Hematopoietic multipotent progenitor cell treated with erythropoietin and hydrocortisone succinate and interleukin-3 and kit ligand, for 6 days (in vitro differentiated cells): ENCODE data around the gene H2BK1.
A peak's percentile ranks its signal among the peaks of the same experiment; 100 is the strongest.

ENCODE experiments used
- DNase-seq: peaks from one replicate; pipeline ENCODE4 v3.0.0-alpha.2; 2015

Gene H2BK1

DNA sequence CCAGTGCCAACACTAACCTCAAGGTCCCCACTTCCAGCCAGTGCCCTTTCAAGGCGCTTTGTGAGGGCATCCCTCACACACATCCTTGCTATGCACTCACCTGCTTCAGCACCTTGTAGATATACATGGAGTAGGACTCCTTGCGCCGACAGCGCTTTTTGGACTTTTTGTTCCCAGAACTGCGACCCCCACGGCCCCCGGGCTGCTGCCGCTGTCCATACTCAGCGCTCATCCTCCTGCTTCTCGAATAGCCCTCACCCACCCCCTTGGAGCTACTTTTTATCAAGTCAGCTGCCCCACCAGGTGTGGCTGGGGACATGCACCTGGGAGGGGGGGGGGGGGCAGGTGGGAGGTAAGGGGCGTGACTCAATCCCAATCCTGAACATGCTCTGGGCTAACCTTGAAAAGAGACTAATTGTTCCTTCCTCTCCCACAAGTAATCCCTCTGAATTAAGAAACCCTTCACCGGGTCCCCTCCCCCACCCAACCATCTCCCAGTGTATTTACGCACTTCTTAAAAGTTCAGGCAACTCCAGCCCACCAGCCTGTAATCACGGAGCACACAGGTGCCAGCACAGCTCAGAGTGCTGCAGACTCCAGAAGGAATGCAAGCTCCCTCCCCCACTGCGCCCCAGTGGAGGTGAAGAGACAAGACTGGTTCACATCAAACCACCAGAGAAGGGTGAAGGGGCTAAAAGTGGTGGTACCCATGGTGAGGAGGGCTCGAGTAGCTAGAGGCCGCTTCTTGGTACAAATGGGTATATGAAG lies at the start of gene H2BK1:
H2BK1 (minus strand) TSS at position 402 of the 768 bp plus-strand sequence; CDS start at position 232, 170 bp downstream.
- DNase-seq: no peak

DNA sequence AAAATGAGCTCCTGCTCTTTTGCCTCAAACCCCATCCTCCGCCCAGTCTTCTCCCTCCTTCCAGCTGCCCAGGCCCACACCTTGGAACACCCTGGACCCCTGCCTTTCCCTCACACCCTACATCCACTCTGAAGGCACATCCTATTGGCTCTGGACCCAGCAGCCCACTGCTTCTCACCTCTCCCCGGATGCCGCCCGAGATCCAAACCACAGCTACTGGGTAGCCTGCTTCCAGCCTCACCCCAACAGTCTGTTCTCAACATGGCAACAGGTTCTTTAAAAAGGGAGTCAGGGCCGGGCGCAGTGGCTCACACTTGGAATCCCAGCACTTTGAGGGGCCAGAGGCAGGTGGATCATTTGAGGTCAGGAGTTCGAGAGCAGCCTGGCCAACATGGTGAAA lies 47.7 kb upstream of the H2BK1 start:
- no peak for DNase-seq

DNA sequence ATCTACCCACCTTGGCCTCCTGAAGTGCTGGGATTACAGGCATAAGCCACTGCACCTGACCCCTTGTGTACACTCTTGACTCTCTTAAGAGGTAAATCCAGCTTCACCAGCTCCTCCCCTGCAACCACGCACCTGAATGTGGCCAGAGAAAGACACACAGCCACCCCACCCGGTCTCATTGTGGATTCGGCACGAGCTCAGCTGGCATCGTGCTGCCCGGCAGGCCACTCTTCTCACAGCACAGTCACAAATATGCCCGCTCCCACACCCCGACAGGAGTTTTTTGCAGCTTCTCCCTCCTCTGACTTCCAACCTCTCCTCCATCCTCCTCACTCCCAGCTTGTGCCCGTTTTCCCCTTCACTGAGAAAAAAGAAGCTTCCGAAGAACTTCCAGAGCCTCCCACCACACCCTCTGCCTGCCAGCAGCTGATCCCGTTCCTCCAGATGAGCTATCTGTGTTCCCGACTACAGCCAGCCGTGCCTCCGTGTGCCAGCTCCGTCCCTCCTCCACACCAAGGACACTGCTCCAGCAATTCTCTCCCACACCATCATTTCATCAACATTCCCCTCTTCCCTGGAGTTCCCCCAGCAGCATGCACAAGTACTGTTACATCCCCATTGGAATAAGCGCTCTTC lies 46.2 kb upstream of the H2BK1 start:
- DNase-seq: no peak

DNA sequence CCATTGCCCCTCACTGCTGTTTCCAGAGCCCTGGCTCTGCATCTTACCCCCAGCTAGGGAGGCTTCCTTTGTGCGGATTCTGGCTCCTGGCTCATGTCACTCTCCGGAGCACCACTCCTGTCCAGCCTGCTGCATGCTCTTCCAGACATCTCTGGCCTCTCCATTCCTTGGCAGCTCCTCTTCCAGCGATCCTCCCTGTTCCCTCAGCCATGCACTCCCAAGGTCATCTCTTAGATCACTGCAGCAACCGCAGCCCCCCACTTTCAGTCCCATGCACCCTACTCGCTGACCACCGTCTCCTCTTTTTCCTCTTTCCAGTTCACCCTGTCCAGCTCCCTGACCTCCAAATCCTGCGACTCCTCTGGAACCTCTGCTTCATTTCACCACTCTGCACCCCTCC lies 45.1 kb upstream of the H2BK1 start:
- DNase-seq: no peak

DNA sequence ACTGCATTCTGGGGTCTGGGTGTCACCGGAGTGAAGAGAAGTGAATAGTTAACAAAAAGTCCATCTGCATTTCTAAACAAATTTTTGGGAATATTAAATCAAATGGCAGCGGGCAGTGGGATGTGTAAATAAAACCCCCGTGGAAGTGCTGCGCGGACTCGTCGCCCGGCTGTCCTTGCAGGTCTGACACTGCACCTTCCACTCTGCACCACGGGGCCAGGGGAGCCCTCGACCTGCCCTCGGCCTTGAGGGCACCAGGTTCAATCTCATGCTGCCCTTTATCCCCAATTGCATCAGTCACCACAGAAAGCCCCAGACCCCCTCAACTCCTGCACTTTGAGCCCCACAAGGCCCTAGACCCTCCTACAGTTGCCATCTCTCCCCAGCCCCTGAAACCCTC lies 44.6 kb upstream of the H2BK1 start:
- DNase-seq: no peak

DNA sequence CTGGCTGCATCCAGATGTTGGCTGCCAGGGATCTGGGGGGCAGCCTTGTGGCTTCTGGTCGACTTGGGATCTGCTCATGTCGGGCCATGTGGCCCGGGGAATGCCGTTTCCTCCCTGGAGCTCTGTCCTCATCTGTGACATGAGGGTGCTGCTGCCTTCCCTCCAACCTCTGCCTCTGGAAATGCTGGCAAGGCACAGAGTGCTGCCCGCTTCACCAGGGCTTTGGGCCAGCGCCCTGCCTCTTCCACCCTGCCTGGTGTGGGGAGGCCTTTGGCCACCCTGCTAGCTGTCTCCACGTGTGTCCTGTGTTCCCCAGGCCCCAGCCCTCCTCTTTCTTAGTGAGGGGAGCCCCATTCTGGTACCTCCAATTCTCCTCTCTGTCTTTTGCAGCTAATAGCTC lies 44.0 kb upstream of the H2BK1 start:
- DNase-seq: no peak

DNA sequence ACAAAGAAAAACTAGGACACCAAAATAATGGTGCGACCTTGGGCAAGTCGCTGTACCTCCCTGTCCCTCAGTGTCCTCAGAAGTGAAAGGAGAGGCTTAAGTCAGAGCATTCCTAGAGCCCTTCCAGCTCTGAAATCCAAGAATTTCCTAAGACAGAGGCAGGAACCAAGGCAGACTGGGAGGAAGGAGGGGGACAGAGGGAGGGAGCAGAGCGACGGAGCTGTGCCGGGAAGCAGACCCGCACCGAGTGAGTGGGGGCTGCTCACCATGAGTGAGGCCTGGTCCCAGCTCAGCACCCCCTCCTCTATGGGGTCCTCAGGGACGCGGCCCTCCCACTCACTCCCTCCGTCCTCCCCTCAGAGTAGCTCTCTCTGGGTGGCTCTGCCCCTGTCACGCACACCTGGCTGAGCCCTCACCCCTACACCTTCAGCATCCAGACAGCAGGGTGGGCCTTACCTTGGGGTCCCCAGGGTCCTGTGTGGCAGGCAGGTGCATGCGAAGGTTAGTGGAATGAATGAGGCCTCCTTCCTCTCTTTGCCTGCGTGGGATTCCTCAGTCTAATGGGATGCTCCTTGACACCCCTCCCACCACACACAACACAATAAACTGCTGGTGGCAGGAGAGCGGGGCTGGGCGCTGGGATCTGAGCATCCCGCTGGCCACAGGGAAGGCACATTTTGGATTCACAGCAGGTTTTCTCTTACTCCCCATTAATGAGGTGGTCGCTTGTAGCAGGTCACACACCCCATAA lies 42.8 kb upstream of the H2BK1 start:
- no peak for DNase-seq

DNA sequence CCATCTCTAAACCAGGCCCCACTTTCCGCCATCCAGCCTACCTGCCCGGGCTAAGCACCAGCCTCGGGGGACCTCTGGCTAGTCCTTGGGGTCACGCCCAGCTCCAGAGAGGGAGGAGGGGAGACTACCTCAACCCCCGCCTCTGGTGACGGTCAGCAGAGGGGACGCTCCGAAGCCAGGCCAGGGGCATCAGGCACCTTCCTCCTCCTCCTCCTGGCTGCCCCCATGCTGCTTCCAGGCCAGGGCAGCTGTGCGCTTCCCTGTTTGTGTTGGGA lies 42.2 kb upstream of the H2BK1 start:
- no peak for DNase-seq

DNA sequence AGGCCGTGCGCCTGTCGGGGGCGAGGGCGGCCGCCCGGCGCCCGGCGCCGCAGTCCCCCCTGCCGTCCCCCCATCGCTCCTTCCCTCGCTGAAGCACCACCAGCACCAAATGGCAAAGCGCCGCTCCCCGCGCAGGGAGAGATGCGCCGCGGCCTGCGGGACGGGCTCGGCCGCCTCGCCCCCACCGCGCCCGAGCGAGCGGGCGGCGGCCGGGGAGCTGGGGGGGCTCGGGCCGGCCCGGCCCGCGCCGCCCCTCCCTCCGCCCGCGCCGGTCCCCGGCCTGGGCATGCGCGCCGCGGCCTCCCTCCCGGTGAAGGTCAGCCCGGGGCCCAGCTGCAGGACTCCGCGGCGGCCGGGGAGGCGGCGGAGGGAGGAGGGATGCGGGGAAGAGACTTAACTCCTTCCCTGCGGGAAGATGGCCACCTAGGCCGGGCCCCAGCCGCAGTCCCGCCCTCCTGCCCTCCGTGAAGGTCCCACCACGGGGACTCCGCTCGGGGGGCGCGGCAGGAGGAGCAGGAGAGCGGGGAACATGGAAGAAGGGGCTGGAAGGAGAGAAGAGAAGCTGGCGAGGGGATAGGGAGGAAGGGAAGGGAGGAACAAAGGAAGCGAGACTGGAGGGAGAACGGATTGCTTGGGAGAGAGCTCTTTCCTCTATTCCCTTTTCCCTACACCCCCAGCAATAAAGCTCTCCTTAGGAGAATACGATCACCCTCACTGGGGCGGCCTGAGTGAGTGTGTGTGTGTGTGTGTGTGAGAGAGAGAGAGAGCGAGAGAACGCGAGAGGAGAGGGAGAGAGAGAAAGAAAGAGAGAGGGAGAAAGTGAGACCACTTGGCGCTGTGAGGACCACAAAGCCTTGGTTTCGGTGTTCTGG lies 41.6 kb upstream of the H2BK1 start:
- no peak for DNase-seq

DNA sequence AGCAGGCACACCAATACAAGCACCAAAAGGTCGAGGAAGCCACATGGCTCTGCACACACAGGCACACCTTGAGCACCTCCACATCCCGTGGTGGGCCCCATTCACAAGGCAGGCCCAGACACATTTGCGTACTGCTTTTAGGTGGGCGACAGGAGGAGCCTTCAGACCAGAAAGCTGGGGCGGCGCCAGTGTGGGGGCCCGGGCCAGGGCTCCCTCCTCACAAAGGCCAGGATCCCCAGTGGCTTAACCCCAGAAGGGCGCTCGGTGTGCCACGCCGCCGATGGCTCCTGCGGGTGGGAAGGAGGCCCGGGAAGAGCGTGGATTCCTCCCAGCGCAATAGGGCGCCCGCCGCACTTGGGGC lies 41.0 kb upstream of the H2BK1 start:
- DNase-seq: no peak

DNA sequence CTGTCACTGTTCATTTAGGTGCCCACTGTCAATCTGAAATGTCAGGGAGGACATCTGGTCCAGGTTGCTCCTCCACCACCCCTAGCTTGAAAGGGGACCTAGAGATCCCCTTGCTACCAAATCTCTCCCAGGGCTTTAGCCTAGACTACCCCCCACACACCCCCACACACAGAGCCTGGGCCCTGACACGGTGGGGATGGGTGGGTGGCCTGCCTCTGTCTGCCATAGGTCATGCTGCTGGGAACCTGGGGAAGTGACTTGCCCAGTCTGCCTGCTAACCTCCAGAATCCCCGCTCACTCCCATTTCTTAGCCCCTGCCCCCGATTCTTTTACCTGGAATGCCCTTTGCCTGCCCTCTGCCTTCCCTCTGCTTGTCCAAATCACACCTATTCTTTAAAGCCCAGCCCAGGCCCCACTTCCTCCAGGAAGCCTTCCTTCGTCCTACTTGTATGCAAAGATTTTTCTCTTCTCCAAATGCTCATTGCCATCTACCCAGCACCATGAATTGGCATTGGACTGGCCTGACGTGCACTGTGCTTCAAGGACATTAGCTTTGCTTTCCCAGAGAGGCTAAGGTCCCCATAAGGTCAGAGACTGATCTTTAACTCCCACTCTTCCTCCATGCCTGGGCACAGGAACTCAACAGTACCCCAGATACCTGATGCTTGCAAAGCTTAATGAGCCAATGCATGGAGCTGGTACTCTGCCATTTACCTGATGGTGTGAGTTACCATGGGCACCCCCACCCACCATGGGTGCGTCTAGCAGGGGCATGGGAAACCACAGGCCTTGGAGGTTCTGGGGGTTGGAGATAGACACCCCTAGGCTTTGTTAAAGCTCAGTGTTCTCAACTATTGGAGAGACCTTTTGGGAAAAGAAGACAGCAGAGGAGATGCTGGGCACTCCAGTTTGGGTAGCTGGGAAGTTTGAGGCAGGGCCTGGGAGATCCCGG lies 40.2 kb upstream of the H2BK1 start:
- DNase-seq: no peak

DNA sequence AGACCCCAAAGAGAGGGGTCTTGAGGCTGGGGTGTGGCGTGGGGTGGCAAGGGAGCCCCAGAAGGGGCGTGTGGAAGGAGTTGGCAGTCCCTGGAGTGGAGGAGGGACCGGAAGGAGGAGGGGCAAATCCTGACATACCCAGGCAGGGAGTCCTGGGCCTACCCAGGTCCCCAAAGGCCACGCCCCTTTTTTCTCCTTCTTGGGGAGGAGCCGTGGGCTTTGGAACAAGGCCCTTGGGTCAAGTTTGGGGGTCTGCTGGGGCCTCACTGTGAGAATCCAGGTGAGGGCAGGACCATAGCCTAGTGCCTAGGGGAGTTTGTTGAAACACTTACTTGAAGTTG lies 39.4 kb upstream of the H2BK1 start:
- DNase-seq: peak; percentile 54

DNA sequence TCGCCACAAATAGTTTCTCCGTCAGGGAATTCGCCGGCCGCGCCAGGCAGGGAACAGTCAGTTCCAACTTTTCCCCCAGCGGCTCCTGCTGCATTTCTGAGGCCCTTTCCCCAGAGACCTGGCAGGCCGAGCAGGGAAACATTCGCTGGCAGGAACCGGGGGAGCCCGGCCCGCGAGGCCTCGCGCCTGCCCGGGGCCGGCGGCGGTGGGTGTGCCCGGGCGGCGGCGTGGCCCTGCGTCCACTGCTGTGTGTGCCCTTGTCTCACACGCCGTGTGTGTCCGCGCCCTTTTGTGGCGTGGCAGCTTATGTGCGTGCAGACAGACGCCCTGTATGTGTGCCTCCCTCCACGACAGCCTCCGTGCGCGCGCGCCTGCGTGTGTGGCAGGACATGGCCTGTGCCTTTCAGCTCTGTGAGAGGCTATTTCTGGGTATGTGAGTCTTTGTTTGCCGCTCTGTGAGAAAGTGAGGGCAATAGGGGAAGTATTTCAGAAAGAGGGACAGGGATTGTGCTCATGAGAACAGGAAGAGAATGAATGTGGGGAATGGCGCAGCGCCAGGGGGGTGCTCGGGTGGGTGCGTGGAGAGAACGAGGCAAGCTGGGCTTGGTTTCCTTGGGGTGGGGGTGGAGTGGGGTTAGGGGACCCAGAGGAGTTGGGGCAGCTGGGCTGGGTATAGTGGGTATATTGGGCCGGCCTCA lies 38.9 kb upstream of the H2BK1 start:
- DNase-seq: peak; percentile 58

DNA sequence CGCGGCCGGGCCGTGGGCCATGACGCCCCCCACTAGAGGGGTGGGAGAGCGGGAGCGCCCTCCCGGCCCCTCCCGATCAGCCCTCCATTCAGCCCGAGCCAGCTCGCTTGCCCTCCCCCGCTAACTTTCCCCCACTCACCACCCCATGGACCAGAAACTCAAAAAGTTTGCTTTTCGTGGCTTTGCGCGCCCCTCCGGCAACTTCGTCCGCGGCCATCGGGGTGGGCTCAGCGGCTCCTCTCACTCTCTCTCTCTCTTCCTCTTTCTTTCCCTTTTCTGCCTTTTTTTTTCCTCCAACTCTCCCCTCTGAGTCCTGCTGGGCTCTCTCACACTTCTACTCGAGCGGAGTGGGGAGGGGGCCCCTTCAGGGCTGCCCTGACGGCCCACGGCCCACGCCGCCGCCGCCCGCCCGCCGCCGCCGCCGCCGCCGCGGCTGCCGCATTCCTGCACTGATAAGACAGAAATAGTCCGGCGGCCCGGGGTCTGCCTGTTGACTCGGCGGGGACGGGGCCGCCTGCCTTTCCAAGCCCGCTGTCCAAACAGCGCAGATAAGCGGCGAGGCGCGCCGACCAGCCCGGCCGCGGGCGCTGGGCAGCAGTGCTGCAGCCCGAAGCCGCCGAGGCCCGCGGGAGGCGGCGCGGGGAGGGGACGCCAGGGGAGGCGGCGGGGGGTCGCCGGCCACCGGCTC lies 38.2 kb upstream of the H2BK1 start, which contains the start of gene SMARCD3:
SMARCD3 (minus strand) TSS at position 349 of the 688 bp plus-strand sequence; CDS start at position 217, 132 bp downstream.
- peak; percentile 53 for DNase-seq

DNA sequence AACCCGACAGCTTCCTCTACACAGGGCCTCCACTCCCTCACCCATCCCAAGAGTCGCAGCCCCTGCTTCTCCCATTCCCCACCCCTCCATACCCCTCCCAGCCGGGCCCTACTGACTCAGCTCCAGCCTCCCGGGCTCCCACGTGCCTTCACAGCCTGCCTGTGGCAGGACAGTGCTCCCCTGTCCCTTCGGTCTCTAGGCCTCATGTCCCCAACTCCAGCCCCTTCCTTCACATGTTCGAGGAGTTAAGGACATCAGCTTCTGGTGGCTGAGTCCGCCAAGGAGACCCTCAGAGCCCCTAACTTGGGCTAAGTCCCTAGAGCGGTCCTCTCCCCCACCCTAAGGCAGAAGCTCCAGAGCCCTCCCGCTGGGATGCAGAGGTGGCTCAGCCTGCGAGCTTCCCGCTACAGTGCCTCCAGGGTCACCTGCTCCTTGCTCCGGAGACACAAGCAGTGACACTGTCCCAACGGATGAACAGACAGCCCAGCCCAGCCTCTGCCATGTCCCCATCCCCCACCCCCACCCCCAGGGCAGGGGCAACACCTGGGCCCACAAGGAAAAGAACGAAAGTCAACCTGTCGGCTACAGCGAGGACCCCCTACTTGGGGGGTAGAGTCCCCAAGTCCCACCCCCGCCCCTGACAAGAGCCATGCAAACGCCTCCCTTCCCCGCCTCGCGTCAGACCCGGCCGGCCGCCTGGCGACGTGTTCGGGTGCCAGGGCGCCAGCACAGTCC lies 37.5 kb upstream of the H2BK1 start:
- no peak for DNase-seq

DNA sequence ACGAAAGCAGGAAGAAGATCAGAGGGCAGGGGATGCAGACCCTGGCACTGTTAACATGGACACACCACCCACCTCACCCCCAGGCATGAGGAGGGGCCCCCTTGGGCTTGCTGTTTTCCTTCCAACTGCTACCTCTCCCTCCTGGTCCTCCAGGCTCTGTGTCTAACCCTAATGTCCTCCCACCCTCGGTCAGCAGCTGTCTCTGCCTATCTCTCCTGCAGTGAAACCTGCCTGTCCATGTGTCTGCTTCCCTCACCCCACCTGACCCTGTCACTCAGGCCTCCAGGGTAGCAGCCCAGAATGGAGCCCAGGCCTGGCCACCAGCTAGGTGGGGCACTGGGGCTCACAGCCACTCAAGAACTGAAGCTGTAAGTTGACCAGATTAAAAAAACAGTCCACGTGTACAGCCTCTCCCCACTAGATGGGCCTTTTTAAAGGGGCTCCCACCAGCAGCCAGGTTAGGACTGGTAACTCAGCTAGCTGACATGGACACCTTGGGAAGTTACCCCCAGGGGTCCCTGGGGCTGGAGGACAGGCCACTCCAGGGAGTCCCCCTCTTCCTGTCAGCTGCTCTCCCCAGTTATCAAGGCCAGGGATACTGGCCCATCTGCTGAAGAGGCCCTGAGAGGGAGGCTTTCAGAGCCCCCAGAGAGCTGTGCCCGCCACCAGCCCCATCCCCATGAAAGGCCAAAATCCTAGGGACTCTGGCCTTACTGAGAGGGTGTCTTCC lies 36.7 kb upstream of the H2BK1 start:
- DNase-seq: no peak

DNA sequence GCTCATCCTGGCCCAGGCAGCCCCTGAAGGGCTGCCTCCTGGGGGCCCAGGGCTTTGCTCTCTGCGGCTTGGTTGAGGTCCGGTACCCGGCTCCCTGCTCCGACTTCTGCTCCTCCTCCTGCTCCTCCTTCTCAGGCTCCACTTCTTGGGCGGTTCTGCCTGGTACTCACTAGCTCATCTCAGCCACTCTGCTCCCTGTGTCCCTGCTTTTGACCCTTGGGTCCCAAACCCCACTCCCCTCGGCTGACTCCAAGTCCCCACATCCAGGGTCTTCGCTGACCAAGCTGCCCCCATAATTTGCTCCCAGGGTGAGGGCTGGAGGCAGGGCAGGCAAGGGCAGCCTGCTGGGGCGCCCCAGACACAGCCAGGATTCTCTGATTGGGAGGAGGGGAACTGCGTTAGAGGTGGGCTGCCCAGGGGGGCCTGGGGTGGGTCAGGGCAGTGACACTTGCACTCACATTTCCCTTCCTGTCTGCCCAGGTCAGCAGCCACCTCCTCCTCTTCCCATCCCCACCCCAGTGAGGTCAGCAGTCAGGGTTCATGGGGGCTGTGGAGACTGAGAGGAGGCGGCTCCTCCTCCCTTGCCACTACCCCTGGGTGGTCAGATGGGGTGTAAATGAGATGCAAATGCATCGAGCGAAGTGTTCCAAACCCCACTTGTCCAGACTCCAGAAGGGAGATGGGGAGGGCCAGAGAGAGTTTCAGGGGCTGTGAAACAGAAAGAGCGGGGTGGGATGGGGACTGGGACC lies 36.0 kb upstream of the H2BK1 start:
- no peak for DNase-seq

DNA sequence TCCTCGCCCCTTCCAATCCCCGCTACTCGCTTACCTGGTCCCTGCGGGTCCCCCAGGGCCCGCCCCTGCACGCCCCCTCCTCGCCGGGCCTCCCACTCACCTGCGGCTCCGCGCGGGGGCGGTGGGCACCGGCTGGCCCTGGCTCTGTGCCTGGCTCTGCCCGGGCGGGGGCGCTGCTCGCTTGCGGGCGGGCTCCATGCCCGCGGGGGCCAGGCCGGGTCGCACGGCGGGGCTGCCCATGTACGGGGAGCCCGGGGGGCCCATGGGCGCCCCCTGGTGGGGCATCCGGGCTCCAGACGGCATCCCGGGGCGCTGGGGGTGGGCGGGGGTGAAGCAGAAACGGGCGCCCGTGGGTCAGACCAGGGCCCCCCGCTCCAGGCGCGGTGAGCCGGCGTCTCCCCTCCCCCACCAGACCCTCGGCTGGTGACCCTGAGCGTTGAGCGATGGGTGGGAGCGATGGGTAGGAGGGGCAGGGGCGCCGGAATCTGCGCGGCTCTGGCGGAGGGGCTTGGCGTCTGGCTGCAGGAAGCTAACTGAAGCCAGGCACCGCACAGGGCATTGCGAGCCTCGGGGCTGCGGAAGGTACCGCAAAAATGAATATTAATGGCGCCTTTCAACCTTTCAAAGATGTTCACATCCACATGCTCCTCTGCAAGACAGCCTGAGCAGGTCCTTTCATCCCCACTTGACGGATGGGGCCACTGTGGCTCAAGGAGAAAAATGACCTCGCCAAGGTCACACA lies 35.2 kb upstream of the H2BK1 start:
- DNase-seq: peak; percentile 65
